RWPE2 (cell line): ENCODE measurements around the gene XIRP1.

Source experiments
- ATAC-seq: fragments of 200-7000 bp; cut with Tn5 transposase; 3 replicates; pipeline ENCODE4 v1.9.1; 2021; ENCODE audit warnings: low read depth
- DNase-seq: peaks from one replicate; pipeline ENCODE4 v3.0.0-alpha.2; 2020; ENCODE audit warnings: low spot score
- H3K27ac ChIP-seq: fragments of 450-650 bp; 2 replicates; pipeline ENCODE4 v1.5.1; 2017; ENCODE audit warnings: mild to moderate bottlenecking; ENCODE audit not compliant: poor library complexity, severe bottlenecking
- H3K27me3 ChIP-seq: fragments of 250-450 bp; sonication (Bioruptor Pico); 2 replicates; pipeline ENCODE4 v1.5.1; 2021; ENCODE audit warnings: mild to moderate bottlenecking, moderate library complexity; ENCODE audit not compliant: insufficient read depth, poor library complexity, severe bottlenecking
- H3K36me3 ChIP-seq: fragments of 250-450 bp; sonication (Bioruptor Pico); 2 replicates; pipeline ENCODE4 v1.5.1; 2020; ENCODE audit warnings: low read depth, mild to moderate bottlenecking, moderate library complexity
- H3K4me1 ChIP-seq: fragments of 250-450 bp; sonication (Bioruptor Pico); 2 replicates; pipeline ENCODE4 v1.5.1; 2021; ENCODE audit warnings: mild to moderate bottlenecking, moderate library complexity; ENCODE audit not compliant: insufficient read depth, poor library complexity, severe bottlenecking
- H3K4me3 ChIP-seq: fragments of 250-450 bp; sonication (Bioruptor Pico); 2 replicates; pipeline ENCODE4 v1.5.1; 2021; ENCODE audit warnings: mild to moderate bottlenecking, moderate library complexity; ENCODE audit not compliant: severe bottlenecking
- H3K9me3 ChIP-seq: fragments of 250-450 bp; sonication (Bioruptor Pico); 2 replicates; pipeline ENCODE4 v1.5.1; 2021; ENCODE audit warnings: mild to moderate bottlenecking, moderate library complexity; ENCODE audit not compliant: severe bottlenecking
- TF ChIP-seq, protein P1 (sequence below): fragments of 450-650 bp; IDR thresholded peaks from one replicate; pipeline ENCODE4 v1.5.1; 2017; ENCODE audit warnings: mild to moderate bottlenecking, moderate library complexity; ENCODE audit not compliant: poor library complexity, severe bottlenecking

The XIRP1 gene

DNA sequence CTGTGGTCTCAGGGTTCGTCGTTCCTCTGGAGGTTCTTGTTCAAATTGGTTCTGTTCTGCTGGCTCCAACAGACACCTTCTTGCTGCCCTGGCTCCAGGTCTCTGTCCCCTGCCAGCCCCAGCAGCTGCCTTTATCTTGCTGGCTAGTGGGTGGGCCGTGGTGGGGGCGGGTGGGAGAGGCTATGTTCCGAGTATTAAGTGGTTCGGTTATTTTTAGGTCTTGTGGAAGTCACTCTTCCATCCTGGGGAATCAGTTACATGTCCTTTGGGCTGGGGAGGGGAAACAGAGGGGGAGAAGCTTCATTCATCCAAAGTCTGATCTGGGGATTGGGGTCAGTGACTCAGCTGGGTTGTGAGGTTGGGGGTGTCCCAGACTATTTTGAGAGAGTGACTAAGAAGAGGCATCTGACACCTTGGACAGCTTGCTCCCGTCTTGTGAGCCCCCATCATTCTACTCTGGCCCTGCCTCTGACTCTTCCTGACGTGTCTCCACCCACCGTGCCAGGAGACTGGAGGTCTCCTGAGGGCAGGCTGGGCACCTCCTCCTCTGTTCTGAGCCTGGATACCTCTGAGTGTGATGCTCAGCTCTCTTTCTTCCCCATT is at the start of gene XIRP1:
Gene XIRP1 (minus strand): TSS at position 106 of the 603 bp plus-strand sequence. CDS start 3,150 bp downstream, outside the sequence.
- no peak within 1 kb of the TSS for H3K27ac ChIP-seq
- no peak for ATAC-seq
- DNase-seq, result no peak
- no peaks in the 10 kb centered on the region for H3K9me3 ChIP-seq
- H3K27me3 ChIP-seq, result no peaks in the 10 kb centered on the region
- H3K4me3 ChIP-seq, result no peak within 1 kb of the TSS
- no peaks in the 10 kb centered on the region for H3K36me3 ChIP-seq
- TF ChIP-seq, protein P1, sequence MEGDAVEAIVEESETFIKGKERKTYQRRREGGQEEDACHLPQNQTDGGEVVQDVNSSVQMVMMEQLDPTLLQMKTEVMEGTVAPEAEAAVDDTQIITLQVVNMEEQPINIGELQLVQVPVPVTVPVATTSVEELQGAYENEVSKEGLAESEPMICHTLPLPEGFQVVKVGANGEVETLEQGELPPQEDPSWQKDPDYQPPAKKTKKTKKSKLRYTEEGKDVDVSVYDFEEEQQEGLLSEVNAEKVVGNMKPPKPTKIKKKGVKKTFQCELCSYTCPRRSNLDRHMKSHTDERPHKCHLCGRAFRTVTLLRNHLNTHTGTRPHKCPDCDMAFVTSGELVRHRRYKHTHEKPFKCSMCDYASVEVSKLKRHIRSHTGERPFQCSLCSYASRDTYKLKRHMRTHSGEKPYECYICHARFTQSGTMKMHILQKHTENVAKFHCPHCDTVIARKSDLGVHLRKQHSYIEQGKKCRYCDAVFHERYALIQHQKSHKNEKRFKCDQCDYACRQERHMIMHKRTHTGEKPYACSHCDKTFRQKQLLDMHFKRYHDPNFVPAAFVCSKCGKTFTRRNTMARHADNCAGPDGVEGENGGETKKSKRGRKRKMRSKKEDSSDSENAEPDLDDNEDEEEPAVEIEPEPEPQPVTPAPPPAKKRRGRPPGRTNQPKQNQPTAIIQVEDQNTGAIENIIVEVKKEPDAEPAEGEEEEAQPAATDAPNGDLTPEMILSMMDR, result no peak
- H3K4me1 ChIP-seq, result no peaks in the 10 kb centered on the region

DNA sequence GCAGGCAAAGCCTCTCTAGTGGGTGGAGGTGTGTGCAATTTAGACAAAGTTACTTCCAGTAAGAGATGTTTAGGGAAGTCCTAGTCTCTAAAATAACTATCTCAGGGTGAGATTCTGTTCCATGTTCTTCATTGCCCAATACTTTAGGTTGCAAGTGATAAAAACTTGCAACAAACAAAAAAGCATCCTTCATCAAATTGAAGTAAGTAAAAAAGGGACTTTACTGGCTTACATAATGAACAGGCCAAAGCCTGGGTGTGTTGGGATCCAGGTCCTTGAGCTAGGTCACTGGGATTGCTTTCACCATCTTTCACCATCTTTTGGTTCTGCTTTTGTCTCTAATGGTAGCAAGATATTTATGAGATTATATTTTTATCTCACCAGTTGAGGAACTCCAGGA is 49.2 kb upstream of the XIRP1 start:
- DNase-seq (no peak), ATAC-seq (no peak)
- H3K4me1 ChIP-seq, result no peaks in the 10 kb centered on the region
- no peak overlapping the region for H3K4me3 ChIP-seq
- H3K27ac ChIP-seq, result no peak overlapping the region
- no peaks in the 10 kb centered on the region for H3K9me3 ChIP-seq
- no peaks in the 10 kb centered on the region for H3K36me3 ChIP-seq
- TF ChIP-seq, protein P1, result no peak
- no peaks in the 10 kb centered on the region for H3K27me3 ChIP-seq

DNA sequence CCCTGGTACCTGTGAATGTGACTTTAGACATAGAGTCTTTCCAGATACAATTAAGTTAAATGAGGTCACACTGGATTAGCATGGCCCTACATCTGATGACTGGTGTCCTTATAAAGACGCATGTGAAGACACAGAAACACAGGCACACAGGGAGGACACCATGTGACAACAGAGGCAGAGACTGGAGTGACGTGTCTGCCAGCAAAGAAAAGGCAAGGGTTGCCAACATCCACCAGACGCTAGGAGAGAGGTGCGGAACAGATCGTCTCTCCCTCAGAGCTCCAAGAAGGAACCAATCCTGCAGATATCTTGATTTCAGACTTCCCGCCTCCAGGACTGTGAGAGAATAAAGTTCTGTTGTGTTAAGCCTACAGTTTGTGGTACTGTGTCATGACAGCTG is 44.6 kb upstream of the XIRP1 start:
- Histone ChIP-seq H3K4me3 (no peak overlapping the region), H3K27ac (no peak overlapping the region), H3K4me1 (no peaks in the 10 kb centered on the region), H3K9me3 (no peaks in the 10 kb centered on the region), H3K27me3 (peaks cover 10% of the 10 kb centered on the region), H3K36me3 (no peaks in the 10 kb centered on the region)
- DNase-seq (no peak), ATAC-seq (no peak)
- TF ChIP-seq, protein P1, result no peak

DNA sequence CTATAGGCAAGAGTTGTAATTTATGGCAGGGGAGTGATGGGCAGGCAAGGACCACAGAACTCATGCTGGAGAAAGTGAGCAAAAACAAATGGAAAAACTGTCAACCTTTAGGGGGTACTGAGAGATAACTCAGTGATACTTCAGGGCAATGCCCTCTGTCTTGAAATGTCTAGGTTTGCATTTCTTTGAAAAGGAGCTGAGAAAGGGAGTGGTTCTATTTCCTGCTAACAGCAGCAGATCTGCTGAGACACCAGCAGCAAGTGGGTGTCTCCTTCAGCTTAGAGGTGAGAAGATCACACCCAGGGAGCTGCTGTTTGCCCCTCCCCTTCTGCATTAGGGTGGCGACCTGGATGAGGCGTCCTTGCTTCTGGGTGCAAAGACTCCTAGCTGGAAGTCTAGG is 42.3 kb upstream of the XIRP1 start:
- Histone ChIP-seq H3K9me3 (no peaks in the 10 kb centered on the region), H3K4me3 (no peak overlapping the region), H3K27ac (no peak overlapping the region), H3K27me3 (peaks cover 16% of the 10 kb centered on the region), H3K36me3 (no peaks in the 10 kb centered on the region), H3K4me1 (no peaks in the 10 kb centered on the region)
- DNase-seq, result no peak
- no peak for ATAC-seq
- TF ChIP-seq, protein P1, result no peak

GRCh38 chr3:39232859-39233258 is 40.5 kb upstream of the XIRP1 start:
- DNase-seq, result no peak
- H3K27ac ChIP-seq, result no peak overlapping the region
- H3K36me3 ChIP-seq, result no peaks in the 10 kb centered on the region

More at GRCh38 chr3:39232859-39233258, 40.5 kb upstream of the XIRP1 start:
- TF ChIP-seq, protein P1, result no peak
- H3K27me3 ChIP-seq, result peaks cover 16% of the 10 kb centered on the region
- no peak for ATAC-seq
- H3K9me3 ChIP-seq, result no peaks in the 10 kb centered on the region
- H3K4me3 ChIP-seq, result no peak overlapping the region
- H3K4me1 ChIP-seq, result no peaks in the 10 kb centered on the region
